ENCODE measurements around the gene ASB7.
A peak's percentile ranks its signal among the peaks of the same experiment; 100 is the strongest.

The ASB7 gene

DNA sequence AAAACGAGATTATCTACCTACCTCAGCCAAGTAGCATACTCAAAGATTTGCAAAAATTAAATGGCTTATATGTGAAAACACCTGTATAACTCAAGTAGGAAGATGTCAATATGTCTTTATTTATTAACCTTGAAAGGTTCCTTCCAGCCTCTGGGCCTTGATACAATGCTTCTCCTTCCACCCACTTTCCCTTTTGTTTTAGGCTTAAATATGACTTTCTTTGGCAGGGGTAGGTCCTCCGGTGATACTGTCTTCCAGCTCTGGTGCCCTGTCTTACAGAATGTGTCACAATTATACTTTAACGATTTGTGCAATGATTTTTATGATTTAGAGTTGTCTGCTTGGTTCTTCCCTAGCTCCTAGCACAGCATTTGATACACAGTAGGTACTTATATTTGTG lies 4.5 kb upstream of the ASB7 start:
- DNase-seq (ENCODE audit: low spot score): no peak

DNA sequence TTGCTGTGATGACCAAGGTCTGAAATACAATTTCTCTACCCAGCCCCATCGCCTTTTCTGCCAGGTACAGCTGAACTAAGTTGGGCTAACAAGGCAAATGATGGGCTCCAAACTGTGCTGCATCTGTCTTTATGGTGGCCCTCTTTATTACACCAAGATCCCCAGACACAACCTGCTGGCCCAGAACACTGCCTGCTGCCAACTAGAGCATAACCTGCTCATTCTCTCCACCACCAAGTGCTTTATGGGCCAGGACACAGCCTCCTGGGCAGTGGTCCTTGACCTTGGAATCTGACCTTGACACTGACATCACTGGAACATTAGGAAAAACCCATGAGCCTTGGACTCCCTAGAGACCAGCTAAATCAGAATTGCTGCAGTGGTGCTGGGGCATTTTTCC lies 3.7 kb upstream of the ASB7 start:
- DNase-seq (ENCODE audit: low spot score): no peak

DNA sequence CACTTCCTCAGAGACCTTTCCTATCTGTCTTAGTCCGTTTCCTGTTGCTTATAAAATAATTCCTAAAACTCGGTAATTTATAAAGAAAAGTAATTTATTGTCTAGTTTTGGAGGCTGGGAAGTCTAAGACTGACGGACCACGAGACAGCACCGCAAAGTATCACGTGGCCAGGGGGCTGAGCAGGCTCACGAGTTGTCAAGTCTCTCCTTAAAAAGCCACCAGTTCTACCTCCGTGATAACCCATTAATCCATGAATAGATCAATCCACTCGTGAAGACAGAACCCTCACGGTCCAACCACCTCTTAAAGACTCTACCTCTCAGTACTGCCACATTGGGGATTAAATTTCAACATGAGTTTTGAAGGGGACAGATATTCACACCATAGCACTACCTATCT lies 1.2 kb upstream of the ASB7 start:
- DNase-seq (ENCODE audit: low spot score): no peak

DNA sequence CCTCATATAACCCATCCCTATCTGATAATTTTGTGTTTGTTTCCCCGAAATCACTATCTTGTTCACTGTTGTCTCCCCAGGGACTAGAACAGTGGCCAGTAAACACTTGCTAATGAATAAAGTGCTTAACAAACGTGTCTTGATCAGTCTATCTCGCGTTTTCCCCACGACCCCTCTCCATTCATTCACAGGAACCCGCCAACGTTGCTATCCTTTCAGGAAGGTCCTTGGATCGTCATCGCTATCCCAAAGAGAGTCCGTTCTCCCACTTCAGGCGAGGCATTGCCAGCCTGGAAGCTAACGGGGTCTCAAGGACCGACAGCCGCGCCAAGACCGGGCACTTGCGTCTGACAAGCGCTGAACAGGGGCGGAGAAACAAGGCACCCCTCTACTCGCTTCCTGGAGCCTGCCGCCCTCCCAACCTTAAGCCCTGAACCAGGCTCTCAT lies 749 bp upstream of the ASB7 start:
- no peak for DNase-seq (ENCODE audit: low spot score)

DNA sequence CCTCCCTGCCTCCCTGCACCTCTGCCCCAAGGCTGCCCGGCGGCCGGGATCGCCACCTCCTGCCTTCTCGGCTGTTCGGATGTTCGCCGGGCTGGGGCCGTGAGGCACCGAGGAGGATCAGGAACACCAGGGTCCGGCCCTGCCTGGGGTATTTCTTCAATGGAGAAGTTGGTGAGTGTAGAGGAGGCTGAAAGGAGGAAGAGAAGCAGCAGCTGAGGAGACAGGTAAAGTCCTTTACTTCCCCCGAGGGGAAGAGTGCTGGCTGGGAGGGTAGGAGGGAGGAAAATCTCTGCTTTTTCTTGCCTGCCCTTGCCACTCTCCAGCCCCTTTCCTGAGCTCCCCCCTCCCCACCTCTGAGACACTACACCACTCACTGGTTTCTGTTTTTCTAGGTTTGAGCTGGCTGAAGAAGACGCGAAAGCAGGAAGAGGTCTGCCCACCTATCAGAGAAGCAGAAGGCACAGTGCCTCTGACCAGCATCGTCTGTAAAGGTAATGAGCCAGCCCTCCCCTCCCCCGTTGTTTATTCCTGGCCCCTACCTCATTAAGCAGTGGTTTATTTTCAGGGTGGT lies 519 bp downstream of the ASB7 start:
- DNase-seq (ENCODE audit: low spot score): no peak

DNA sequence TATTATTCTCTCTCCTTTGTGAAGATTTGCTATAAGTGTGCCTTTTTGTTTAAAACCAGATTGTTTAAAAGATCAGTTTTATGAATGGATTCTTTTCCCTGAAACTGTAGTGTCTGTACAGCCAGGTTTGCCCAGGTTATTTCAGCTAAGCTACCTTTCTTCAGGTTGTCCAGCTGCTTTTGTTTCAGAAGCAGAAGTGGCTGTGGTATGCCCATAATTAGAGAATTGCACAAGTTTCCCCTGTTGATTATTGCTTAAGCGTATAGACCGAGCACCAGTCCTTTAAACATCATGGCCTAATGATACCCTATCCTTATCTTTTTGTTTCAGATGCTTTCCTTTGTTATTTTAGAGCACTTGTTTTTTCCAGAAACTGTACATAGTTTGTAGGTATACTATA lies 10.2 kb downstream of the ASB7 start:
- no peak for DNase-seq (ENCODE audit: low spot score)

DNA sequence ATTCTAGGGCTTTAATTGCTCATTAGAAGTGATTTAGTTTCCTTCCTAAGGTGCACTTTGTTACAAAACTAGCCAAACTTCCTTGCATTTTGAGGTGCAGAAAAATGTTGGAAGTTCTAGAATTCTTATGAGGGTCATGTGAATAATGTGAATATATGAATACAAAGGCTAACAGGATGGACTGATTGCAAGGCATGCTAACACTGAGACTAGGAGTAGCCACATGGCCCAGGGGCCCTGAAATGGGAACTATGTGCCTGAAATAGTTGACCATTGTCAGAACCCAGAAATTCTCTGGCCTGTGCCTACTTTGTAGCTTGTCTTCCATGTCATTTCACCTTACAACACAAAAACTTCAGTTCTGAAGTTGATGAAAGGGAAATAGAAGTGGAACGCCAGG lies 10.8 kb downstream of the ASB7 start:
- DNase-seq (ENCODE audit: low spot score): no peak

DNA sequence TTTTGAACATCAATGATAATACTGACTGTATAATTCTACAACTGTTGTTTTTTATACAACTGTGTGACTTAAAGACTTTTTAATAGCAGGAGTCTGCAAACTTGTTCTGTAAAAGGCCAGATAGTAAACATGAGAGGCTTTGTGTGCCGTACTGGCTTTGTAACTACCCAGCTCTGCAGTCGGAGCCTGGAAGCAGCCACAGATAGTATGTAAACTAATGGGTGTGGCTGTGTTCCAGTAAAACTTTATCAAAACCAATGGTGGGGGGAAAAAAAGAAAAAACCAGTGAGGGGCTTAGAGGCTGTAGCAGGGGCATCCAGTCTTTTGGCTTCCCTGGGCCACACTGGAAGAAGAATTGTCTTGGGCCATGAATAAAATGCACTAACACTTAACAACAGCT lies 11.9 kb downstream of the ASB7 start:
- DNase-seq (ENCODE audit: low spot score): no peak

DNA sequence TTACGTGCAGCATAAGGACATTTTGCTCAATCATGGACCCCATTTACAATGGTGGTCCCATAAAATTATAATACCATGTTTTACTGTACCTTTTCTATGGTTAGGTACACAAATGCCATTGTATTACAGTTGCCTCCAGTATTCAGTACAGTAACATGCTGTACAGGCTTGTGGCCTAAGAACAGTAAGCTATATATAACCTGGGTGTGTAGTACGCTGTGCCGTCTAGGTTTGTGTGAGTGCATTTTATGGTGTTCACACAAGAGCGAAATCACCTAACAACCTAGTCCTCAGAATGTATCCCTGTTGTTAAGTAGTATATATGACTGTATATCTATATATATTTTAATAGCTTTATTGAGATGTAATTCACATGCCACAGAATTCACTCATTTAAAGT lies 12.5 kb downstream of the ASB7 start:
- no peak for DNase-seq (ENCODE audit: low spot score)

DNA sequence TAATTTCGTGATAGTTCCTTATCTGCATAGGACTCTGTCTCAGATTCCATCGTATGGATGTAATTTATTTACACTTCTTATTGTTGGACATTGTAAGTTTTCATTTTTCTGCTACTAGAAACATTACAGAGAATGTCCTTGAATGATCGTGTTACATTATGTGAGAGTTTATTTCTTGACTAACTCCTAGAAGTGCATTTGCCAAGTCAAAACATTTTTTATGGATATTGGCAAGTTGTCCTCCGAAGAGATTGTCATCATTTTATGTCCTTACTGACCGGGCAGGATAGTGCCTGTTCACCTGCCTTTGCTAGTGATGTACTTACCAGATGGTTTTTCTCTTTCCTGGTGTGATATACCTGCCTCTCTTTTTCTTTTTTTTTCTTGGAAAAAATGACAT lies 13.4 kb downstream of the ASB7 start:
- no peak for DNase-seq (ENCODE audit: low spot score)

DNA sequence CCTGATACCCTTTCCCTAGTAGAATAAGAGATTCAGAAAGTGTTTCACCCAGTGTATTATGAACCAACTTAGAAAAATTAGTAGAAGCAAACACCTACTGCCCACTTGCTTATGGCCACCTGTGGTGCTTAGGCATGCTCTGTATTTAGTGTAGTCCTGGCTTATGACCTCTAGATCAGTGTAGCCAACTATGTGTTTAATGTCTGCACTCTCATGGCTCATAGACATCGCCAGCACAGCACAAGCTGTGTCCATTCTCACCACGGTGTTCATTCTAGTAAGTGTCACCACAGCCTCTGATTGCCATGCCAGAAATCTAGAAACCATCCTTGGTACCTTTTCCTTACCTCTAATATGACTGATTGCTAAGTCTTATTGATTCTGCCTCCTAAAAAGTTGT lies 14.3 kb downstream of the ASB7 start:
- DNase-seq (ENCODE audit: low spot score): no peak

DNA sequence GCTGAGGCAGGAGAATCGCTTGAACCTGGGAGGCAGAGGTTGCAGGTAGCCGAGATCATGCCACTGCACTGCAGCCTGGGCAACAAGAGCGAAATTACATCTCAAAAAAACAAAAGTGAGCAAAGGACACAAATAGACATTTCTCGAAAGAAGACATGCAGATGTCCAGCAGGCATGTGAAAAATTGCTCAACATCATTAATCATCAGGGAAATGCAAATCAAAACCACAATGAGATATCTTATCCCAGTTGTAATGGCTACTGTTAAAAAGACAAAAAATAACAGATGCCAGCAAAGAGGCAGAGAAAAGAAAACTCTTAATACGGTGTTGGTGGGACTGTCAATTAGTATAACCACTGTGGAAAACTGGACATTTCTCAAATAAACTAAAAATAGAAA lies 20.9 kb downstream of the ASB7 start:
- no peak for DNase-seq (ENCODE audit: low spot score)

DNA sequence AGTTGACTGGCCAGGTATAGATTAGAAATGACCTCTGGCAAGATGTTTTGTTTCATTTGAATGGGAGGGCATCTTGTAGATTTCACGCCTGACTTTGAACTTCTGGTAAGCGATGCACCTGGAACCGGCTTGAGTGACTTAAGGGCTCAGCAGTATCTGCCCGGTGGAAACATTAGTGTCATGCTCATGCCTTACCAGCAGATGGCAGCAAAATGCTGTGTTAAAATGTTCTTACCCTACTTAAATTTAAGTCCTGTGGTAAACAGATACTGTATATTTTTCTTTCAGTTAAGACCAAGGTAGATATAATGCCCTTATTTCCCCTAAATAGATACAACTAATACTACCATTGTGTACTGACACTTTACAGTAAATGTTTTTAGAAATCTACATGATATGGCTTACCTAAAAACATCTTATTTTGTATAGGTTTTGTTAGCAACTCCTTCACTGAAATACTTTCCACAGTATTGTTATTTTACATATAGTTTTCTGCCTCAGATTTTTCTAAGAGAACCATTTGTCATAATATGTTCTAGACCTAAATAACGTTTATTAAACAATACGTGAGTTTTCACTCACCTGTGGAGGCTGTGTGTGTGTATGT lies 25.5 kb downstream of the ASB7 start:
- DNase-seq (ENCODE audit: low spot score): peak; percentile 76

DNA sequence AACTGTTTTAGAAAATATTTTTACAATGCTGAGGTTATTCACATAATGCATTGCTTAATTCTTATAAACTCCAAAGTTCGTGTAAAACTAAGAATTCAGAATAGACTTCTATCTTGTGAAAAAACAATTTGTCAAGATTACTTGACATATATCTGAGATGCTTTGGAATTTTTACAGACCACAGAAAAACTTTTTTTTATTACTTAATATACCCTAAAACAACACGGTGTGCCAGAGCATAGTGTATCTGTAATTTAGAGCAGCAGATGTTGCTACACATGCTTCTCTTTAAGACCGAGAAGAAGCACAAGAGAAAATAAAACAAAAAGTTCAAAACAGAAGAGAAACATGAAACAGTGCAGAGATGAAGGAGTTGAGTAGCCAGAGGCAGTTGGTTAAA lies 26.4 kb downstream of the ASB7 start:
- DNase-seq (ENCODE audit: low spot score): no peak

DNA sequence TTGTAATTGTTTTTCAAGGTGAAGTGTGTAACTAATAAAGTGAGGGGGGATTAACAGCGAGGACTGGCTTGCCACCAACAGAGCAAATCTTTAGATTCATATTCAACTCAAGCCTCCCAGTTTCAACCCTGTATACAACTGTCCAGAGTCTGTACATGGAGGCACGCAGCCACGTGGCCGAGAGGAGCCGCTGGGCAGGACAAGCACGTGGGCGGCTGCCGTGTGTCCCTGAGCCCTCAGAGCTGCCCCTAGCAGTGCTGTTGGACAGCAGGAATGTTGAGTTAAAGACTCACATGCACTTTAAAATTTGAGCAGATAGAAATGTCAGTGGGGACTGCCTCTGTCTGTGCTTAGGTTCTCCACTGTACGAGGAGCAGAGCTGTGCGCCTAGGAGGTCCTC lies 29.4 kb downstream of the ASB7 start:
- no peak for DNase-seq (ENCODE audit: low spot score)

DNA sequence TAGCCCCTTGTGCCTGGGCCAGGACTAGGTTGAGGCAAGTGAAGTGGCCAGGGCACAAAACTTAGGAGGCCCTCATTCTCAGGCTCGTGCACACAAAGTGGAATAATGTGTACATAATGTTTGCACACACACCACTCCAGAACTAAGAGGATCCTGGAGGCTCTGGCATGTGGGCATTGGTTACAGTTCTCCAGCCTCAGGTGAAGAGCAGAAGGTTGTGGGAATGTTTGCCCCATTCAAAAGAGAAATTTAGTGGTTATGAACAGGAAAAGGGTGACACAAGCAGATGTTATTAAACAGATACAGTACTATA lies 31.3 kb downstream of the ASB7 start:
- DNase-seq (ENCODE audit: low spot score): no peak

DNA sequence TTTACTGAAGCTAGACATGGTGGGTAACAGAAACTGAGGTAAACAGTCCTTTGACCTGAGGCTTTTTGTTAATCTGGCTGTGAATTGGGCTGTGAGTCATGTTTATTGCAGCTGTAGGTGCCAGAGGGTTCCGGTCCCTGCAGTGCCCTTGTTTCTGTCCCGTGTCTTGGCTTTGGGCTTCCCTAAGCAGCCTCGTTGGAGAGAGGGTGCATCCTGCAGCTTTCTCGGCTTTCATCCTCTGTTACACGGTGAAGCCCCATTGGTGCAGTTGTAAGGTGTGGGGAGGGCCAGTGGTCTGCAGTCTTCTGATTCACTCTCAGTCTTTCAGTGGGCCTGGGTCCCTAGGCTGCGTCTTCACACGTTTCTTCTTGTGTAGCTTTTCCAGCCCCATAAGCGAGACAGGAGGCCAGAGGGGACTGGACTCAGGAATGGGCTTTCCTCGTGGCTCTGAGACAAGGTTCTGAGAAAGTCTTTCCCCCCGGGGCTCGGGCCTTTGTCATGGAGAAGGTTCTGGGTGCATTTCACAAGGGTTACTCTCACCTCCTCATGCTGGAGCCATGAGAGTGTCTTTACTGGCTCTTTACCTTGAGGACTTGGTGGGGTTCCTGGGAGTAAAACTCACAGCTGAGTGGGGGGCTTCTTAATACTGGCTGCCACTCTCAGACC lies 33.1 kb downstream of the ASB7 start:
- DNase-seq (ENCODE audit: low spot score): no peak

DNA sequence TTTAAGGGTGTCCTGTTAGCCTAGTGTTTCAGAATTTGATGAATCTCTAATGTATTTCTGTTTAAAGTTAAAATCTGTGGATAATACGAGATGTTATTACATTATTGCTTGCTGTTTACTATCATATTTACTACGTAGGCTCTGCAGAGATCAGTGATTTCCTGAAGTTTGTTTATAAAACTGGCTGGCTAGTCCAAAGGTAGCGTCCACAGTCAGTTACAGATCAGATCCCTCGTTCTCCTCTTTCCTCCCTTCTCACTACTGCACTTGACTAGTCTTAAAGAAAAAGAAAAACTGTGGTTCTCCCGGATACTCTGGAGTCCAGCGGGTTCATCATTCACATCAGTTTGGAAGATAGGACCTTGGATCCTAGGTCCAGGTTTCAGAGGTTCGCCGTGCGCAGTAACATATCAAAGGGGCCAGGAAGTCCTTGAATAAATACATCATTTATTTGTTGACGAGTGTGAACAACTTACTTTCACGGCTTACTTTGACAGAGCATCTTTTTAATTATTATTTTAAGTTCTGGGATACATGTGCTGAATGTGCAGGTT lies 35.9 kb downstream of the ASB7 start:
- no peak for DNase-seq (ENCODE audit: low spot score)

DNA sequence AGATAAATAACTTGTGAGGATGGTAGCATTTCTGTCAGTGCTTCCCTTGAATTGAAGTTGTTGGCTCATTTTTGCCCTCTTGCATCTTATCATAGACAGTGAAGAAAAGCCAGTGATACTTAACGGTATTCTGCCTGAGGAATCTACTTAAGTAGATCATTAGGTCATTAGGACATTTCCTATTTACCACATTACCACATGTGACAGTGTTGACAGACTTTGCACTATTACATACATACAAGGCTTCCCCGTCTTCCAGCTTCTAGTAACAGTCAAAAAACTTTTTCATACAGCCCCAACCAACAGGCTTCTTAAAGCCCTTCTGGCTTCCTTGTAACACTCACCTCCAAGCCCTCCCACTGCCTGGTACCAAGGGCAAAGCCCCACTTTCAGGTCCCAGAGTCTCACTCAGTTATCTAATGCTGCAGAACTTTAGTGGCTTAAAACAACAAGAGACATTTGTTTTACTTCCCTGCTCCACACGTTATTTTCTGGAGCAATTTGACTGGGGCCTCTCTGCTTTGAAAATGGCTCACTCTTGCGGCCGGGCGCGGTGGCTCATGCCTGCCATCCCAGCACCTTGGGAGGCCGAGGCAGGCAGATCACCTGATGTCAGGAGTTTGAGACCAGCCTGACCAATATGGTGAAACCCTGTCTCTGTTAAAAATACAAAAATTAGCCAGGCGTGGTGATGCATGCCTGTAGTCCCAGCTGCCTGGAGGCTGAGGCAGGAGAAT lies 40.0 kb downstream of the ASB7 start:
- no peak for DNase-seq (ENCODE audit: low spot score)

DNA sequence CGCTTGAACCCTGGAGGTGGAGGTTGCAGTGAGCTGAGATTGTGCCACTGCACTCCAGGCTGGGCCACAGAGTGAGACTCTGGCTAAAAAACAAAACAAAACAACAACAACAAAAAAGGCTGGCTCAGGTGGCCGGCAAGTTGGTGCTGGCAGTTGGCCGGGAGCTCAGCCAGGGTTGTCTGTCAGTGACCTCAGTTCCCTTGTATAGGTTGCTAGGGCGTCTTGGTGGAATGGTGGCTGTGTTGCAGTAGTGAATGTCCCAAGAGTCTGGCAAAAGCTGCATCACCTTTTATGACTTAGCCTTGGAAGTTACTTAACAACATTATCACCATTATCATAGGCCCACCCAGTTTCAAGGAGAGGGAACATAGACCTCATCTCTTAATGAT lies 40.6 kb downstream of the ASB7 start:
- DNase-seq (ENCODE audit: low spot score): no peak

DNA sequence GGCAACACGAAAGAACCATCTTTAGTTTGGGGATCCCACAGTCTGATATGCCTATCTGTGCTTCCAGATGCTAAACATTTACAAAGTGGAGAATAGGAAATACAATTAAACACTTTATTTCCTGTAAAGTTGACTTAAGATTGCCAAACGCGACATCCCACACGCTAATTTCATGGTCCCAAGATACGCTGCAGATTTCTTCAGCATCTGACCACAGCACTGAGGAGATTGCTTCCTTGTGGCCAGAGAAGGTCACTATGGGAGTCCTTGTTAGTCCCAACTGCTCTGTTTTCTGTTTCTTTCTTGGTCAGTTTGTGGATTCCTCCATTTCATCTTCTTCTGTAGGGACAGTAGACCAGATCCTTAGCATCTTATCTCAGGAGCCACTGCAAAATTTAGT lies 43.3 kb downstream of the ASB7 start:
- DNase-seq (ENCODE audit: low spot score): no peak

DNA sequence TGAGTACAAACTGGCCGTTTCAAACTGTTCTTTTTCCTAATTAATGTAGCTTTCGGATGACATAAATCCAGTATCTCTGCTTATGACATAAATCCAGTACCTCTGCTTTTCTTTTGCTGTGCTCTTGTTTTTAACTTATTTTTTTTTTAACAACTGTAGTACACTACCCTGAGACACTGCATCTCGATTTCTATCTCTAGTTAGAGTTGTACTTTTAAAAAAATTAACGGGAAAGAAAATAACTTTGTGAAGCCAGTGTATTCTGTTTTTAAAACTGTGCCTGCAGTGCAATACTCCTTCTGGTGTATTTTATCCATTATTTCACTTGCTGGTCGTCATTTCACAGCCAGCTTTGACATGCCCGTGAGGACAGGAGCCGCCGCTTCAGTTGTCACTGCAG lies 46.6 kb downstream of the ASB7 start:
- no peak for DNase-seq (ENCODE audit: low spot score)

DNA sequence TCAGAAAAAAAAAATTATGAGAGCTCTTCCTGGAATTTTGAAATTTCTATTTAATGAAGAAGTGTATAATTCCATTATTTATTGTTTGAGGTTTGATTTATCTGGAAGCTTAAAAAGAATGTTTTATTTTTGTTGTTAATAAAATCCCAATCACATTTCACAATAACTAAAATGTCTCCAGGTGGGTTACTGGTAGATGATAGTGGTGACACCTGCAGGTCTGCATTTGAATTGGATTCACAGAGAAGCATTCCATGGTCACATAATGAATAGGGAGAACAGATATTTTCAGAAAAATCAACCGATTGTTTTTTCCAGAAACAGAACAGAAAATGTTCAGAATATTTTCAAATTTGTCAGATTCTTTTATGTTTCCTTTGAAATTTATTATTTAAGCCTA lies 48.3 kb downstream of the ASB7 start:
- DNase-seq (ENCODE audit: low spot score): no peak
